Measurements from ENCODE around the gene ZER1.
A peak's percentile ranks its signal among the peaks of the same experiment; 100 is the strongest.
"Not testable (repeated sequence)": the region's sequence is repeated elsewhere in the genome, so short reads cannot be mapped to it uniquely, and the experiment has no call there.

Gene ZER1

DNA sequence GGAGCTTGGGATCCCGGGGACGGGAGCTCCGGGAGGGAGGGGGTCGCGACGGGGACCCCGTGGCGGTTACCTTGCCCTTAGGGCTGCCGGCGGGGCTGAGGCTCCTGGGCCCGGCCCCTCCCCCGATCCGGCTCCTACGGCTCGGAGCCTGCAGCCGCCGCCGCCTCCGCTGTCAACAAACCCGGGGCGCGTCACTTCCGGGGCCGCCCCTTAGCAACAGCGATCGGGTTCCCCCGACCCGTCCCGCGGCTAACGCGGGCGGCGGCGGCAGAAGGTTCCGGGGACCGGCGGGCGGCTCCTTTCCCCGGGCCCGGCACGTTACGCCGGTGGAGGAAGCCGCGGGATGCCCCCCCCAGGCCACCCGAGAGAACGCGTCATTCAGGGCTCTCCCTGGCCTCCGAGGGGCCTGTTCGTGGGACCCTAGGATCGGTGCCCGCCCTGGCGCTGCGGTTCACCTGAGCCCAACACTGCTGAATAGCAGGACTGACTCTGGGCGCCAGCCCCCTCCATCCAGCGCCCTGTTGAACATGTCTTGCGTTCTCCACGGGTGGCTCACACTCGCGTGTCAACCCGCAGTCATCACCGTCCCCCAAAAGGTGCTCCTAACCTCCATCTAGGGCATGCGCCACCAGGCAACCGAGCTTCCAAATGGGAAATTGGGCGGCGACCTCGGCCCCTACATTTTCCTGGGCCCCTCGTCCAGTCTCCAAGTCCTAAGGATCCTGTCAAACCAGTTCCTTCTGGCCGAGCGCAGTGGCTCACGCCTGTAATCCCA, at the start of gene ZER1:
ZER1 (minus strand) TSS at position 183 of the 775 bp plus-strand sequence. CDS start 16,362 bp downstream, outside the sequence.
- DNase-seq (ENCODE audit: low spot score), result peak; percentile 100

DNA sequence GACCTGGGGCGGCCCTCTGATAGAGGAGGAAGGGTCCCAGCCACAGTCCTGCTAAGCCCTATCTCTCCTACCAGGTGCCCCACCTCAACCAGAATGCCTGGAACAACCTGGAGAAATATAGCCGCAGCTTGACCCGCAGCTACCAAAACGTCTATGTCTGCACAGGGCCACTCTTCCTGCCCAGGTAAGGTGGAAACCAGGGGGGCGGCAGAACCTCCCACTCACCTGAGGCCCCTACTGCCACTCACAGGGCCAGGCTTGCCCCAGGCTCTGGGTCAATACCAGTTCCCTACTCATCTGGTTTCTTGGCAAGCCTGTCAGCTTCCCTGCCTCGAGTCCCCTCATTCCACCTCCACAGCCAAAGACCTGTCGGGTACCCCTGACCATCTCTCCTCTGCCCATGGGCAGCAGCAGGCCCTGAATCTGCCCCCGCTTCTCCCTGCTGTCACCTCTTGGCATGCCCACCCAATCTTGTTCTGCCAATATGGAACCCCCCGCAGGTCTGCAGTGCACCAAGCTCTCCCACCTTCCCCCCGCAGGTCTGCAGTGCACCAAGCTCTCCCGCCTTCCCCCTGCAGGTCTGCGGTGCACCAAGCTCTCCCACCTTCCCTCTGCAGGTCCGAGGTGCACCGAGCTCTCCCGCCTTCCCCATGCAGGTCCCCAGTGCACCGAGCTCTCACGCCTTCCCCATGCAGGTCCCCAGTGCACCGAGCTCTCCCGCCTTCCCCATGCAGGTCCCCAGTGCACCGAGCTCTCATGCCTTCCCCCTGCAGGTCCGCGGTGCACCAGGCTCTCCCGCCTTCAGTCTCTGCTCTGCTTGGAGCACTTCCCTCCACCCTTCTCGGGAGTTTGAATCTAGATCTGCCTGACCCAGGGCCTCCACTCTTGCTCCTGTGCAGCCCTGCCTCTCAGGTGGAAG, 49.2 kb upstream of the ZER1 start:
- DNase-seq (ENCODE audit: low spot score), result no peak

DNA sequence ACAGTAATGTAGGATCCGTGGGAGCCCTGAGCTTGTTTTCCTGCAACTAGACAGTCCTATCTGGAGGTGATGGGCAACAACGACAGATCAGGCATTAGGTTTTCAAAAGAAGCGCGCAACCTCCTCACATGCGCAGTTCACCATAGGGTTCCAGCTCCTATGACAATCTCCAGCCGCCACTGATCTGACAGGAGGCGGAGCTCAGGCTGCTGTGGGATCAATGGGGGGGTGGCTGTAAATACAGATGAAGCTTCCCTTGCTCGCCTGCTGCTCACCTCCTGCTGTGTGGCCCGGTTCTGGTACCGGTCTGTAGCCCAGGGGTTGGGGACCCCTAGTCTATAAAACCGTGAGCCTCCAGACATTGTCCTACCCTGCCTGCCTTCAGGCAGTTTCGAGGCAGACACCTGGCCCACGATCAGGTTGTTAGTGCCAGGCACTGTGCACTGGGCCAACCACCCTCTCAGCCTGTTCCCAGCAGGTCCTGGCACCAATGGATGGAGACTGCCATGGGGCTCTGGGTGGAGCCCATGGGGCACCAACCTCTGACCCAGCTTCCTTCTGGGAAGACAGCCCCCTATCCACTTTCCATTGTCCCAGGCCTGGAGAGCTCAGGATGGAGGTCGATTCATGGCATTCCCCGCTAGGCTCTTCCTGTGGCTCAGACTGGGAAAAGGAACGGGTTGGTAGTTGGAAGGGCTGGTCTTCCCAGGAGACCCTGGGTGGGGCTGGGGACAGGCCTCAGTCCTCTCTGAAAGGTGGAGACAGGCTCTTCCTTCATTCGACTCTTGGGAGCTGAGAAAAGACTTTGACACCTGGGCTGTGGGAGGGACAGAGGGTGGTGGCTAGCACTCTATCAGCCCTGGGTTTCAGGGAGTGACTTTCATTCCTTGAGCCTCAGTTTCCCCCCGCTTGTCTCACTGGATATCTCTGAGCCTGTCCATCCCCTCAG, 48.3 kb upstream of the ZER1 start:
- no peak for DNase-seq (ENCODE audit: low spot score)

DNA sequence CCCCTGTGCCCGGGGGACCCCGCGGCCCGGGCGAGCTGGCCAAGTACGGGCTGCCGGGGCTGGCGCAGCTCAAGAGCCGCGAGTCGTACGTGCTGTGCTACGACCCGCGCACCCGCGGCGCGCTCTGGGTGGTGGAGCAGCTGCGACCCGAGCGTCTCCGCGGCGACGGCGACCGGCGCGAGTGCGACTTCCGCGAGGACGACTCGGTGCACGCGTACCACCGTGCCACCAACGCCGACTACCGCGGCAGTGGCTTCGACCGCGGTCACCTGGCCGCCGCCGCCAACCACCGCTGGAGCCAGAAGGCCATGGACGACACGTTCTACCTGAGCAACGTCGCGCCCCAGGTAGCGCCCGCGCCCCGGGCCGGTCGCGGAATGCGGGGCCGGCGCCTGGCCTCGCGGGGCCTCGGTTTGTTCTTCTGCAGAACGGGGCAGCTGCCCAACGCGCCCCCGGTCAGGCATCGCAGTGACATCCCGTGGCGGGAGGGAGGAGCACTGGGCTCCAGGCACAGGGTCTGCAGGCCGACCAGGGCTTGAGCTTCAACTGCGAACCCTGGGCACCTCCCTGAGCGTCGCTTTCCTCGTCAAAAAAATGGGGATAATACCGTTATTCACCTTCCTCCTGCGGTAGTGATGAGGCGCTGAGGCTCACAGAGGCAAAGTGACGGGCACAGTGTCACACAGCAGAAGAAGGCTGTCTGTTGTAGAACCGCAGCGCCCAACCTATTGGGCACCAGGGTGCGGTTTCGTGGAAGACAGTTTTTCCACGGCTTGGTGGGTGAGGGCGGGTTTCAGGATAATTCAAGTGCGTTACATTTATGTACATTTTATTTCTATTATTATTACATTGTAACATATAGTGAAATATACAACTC, 47.4 kb upstream of the ZER1 start:
- peak; percentile 68 for DNase-seq (ENCODE audit: low spot score)

DNA sequence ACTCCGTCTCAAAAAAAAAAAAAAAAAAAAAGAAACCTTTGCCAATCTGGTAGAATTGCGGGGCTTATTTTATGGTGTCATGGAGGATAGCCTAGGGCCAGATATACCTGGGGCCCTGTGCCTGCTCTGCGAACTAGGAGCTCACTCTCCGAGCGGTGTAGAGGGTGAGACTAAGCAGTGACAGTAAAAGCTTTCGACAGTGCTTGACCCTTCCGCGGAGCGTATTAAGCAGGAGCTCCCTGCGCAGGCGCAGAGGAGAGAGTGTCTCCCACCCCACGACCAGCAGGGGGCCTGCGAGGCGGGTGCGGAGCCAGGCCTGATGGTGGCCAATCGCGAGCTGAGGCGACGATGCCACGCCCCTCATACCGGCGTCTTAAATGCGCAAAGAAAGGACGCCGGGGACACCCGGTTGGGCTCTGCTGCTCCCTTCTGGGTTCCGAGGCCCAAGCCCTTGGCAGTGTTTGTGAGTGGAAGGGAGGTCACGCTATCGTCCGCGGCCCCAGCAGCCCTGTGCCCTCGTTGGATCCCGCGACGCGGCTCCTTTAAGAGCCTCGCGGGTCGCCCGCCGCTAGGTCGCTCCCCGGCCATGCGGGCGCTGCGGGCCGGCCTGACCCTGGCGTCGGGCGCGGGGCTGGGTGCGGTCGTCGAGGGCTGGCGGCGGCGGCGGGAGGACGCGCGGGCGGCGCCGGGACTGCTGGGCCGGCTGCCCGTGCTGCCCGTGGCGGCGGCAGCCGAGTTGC, 46.5 kb upstream of the ZER1 start, which contains the start of gene ENDOG:
ENDOG (plus strand) TSS at position 402 of the 740 bp plus-strand sequence; CDS start at position 587, 185 bp downstream.
- peak; percentile 99 for DNase-seq (ENCODE audit: low spot score)

DNA sequence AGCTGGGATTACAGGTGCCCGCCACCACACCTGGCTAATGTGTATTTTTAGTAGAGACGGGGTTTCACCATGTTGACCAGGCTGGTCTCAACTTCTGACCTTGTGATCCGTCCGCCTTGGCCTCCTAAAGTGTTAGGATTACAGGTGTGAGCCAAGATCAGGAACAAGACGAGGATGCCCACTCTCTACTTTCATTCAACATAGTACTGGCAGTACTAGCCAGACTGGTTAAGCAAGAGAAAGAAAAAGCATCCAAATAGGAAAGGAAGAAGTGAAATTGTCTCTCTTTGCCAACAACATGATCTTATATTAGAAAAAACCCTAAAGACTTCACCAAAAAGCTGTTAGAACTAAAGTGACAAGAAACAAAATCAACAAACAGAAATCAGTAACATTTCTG, 39.1 kb upstream of the ZER1 start:
- DNase-seq (ENCODE audit: low spot score), result no peak

DNA sequence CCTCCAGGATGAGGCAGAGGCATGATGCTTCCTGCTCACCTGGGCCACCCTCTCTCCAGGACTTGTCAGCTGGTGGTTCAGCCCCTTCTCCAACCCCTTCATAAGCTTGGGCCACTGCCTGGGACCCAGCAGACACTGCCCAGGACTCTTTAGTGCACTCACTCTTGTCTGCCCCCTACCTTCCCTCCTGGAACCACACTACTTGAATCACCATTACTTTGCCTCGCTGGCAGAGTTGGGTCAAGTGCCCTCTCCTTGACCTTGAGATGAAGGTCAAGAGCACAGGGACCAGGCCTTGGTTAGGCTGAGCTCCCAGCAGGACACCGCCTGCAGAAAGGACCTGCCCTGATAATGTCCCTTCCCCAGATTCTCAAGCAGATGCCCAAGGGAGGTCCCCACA, 38.1 kb upstream of the ZER1 start:
- DNase-seq (ENCODE audit: low spot score), result no peak

DNA sequence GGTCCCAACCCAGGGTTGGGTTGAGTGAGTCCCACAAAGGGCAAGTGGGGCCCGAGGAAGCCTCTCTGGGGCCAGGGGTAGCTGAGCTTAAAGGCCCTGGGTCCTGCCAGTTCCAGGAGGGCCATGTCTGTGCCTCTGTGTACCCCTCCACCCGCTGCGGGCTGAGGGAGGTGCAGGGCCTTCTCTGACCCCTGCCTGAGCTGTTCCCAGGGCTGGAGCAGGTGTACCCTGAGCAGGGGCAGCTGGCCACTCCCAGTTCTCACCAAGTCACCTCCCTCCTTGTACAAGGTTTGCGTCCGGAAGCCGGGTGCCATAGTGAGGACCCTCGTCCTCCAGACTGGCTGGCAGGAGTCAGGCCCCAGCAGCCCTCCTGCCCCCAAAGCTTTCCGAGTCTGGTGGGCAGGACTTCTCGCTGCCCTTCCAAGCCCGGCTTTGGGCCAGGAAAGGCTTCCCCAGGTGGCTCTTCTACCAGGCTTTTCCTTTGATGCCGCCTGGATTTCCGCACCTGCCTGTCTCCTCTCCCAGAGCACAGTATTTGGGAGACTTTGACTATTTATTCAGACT, 37.4 kb upstream of the ZER1 start:
- DNase-seq (ENCODE audit: low spot score), result no peak

DNA sequence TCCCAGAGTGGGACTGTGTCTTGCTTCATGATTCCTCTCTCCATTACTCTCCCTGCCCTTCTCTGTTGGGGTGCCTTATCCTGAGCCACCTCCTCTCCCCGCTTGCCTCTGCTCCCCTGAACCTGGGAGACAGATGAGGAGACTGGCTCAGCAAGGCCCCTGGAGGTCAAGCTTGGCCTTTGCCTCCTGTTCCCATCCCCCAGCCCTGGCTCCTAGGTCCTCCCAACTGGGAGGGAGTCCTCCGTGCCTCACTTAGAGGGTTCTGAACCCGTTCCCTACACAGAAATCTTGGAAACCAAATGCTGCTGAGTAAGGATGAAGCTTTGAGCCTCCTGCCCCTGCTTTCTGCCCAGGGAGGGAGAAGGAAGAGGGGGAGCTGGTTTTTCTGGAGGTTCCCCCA, 36.8 kb upstream of the ZER1 start:
- DNase-seq (ENCODE audit: low spot score), result no peak

DNA sequence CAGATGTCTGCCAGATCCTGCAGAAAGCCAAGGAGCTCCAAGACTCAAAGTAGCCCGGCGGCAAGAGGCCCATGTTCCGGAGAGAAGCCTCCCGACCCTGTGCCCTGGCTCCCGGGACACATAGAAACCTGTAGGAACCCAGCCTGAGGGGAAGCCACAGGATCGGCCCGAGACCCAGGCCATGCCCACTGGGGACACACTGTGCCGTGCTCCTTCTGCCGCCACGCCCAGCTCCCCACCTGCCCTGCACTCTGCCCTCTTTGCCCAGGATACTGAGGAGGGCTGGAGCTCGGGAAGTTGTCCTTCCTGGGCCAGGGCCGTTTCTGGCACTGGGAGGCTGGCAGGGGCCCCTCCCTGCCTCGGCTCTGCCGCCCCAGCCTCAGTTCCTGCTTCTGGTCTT, 36.1 kb upstream of the ZER1 start:
- DNase-seq (ENCODE audit: low spot score), result no peak

DNA sequence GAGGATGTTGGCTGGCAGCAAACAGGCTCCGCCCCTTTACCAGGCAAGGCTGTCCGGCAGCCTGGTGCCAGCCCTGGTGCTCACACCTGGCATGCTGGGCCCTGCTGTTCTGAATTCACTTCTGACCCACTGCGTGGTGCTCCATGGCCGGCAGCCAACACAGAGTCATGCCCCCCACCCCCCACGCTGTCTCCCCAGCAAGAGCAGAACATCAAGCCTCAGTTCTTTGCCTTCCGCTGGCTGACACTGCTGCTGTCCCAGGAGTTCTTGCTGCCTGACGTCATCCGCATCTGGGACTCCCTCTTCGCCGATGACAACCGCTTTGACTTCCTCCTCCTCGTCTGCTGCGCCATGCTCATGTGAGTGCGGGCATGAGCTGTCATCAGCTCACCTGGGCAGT, 33.9 kb upstream of the ZER1 start:
- DNase-seq (ENCODE audit: low spot score), result no peak

DNA sequence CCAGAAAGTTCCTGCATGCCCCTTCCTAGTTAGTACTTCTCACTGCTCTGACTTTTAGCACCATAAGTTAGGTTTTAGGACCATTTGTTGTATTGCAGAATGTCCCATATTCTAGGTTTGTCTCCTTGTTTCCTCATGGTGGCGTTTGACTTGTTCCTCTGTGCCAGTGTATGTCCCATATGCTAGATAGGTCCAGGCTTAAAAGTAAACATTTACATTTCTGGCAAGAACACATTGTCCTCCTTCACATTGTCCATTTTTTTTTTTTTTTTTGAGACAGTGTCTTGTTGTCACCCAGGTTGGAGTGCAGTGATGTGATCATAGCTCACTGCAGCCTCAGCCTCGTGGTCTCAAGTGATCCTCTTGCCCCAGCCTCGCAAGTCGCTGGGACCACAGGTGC, 30.8 kb upstream of the ZER1 start:
- DNase-seq (ENCODE audit: low spot score), result no peak

DNA sequence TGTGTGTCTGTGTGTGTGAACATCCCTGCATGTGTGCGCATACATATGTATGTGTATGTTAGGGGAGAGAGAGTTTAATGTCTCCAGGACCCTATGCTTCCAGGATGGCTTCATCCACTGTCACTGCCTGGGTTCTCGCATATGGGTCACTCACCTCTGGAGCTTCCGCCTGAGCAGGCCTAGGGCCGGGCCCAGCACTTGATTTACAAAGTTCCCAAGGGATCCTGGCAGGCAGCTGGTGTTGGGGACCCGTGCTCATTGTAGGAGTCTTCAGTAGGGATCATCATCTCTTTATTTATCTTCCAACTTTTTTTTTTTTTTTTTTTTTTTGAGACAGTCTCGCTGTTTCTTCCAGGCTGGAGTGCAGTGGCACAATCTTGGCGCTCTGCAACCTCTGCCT, 28.3 kb upstream of the ZER1 start:
- no peak for DNase-seq (ENCODE audit: low spot score)

DNA sequence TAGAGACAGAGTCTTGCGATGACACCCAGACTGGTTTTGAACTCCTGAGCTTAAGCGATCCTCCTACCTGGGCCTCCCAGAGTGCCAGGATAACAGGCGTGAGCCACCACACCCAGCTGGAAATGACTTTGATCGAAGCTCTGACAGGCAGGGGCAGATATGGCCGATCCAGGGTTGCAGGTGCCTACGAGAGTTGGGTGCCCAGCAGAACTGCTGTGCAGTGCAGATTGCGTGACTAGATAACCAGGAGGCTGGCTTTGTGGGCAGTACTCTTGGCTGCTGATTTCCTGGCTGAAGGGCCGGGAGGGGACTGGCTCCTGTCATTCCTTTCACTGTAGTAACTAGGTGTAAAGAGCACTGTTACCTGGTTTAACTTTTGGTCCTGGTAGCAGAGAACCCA, 27.2 kb upstream of the ZER1 start:
- DNase-seq (ENCODE audit: low spot score), result no peak

DNA sequence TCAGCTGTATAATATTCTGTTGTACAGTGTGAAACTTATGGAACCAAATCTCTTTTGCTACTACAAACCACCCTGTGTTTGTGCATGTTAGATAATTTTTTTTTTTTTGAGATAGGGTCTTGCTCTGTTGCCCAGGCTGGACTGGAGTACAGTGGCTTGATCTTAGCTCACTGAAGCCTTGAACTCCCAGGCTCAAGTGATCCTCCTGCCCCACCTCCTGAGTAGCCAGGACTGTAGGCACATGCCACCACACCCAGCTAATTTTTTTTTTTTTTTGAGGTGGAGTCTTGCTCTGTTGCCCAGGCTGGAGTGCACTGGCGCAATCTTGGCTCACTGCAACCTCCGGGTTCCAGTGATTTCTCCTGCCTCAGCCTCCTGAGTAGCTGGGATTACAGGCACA, 23.2 kb upstream of the ZER1 start:
- DNase-seq (ENCODE audit: low spot score), result not testable (repeated sequence)

DNA sequence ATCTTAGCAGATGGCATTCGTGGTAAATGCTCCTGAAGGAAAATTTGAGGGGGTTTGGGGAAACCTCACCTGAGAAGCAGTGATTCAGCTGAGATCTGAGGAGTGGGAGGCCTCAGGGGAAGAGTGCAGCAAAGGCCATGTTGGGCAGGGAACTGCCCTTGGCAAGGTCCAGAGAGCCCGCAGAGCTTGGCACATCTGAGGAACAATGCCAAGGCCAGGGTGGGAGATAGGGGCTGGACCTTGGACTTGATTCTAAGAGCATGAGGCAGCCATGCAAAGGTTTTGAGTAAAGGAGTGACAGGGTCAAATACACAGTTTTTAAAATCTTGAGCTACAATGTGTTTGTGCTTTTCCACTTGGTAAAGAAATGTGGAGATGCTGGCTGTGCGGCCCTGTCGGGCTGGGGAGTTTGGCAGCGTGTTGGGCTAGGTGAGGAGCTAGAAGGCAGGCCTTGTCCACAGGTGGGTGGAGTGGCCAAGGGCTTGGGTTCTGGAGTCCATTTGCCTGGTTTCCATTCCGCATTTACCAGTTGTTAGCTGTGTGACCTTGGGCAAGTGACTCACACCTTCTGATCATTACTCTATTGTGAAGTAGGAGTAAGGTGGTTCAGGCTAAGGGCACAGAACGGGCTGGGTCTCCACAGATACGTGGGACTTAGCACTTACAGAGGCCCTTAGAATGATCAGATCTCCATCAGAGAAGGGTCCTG, 21.4 kb upstream of the ZER1 start:
- DNase-seq (ENCODE audit: low spot score), result no peak

DNA sequence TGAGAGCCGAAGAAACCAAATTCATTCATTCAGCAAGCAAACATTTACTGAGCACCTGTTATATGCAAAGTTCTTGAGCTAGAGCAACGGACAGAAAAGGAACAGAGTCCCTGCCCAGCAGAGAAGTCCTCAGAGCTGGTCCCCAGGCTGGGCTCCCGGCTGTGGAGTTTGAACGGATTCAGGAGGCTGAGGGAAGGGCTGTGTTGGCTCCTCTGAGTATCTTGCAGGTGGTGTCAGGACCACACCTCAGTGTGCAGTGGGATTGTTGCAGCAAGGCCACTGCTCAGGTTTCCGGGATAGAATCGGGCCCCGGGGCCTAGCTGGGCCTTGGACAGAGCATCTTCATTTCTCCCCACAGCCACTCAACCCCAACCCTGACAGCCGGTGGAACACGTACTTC, 20.4 kb upstream of the ZER1 start:
- DNase-seq (ENCODE audit: low spot score), result no peak

DNA sequence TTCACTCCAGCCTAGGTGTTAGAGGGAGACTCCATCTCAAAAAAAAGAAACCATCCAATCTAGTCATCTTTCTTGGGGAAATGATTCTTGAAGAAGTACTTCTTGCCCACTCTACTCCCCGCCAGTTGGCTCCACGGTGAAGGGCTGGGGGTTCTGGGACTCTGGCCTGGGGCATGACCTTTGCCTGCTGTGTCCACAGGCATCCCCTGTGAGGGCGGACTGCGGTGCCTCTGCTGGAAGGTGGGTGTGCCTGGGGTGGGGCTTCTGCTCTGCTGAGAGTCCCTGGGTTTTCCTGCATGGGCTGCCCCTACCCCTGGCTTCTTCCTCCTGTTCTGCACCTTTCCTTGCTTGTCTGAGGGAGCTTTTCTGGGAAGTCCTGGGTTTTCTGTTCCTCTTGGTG, 18.8 kb upstream of the ZER1 start:
- no peak for DNase-seq (ENCODE audit: low spot score)

DNA sequence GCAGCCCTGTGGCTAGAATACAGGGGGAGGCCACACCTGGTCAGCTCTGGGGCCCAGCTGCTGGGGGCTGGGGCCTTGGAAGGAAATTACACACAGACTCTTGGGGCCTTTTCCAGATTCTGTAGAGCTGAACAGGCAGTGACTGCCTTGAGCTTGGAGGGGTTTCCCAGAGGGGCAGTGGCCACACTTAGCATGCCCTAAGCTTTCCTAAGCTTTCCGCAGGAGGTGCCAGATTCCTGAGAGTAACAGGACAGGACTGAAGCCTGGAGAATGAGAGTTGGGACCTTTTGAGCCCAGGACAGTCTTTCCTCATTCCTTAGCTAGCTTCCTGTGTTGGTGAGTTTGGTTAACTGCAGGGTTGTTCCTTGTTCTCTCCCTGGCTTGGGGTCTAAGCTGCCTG, 16.7 kb upstream of the ZER1 start:
- no peak for DNase-seq (ENCODE audit: low spot score)
